Suprapubic skin (tissue), 4 donors: ENCODE results near the gene NFIB. TPM values are rescaled to one million over a fixed set of nuclear protein-coding genes. Genes with fewer than 3 reads are reported as not detected.

Source experiments
- DNase-seq, 2 donors: peaks; one replicate each; pipeline ENCODE4 v3.0.0-alpha.2; 2019; ENCODE audit warnings: low spot score in 2 of 2
- H3K27ac ChIP-seq: fragments of 200-600 bp; sonication (generic); one replicate; pipeline ENCODE4 v1.5.1; 2019
- H3K27me3 ChIP-seq: fragments of 200-600 bp; sonication (generic); one replicate; pipeline ENCODE4 v1.5.1; 2019
- H3K36me3 ChIP-seq: fragments of 200-600 bp; sonication (generic); one replicate; pipeline ENCODE4 v1.5.1; 2019
- H3K4me1 ChIP-seq: fragments of 200-600 bp; sonication (generic); one replicate; pipeline ENCODE4 v1.5.1; 2019
- H3K4me3 ChIP-seq: fragments of 200-600 bp; sonication (generic); one replicate; pipeline ENCODE4 v1.5.1; 2019; ENCODE audit warnings: mild to moderate bottlenecking
- H3K9me3 ChIP-seq: fragments of 200-600 bp; sonication (generic); one replicate; pipeline ENCODE4 v1.5.1; 2019
- CTCF ChIP-seq, 2 donors: fragments of 200-600 bp in 1 of 2; fragments of 450-650 bp in 1 of 2; sonication (generic) in 1 of 2; IDR thresholded peaks; one replicate each; pipeline ENCODE4 v1.5.1; 2016 to 2019; ENCODE audit warnings: antibody characterized with exemption in 2 of 2, mild to moderate bottlenecking in 1 of 2, moderate library complexity in 1 of 2
- EP300 ChIP-seq: sonication (generic); formaldehyde crosslinking; IDR thresholded peaks from one replicate; pipeline ENCODE4 v1.6.1; 2017; ENCODE audit warnings: antibody characterized with exemption
- POLR2A ChIP-seq, 2 donors: fragments of 450-650 bp; IDR thresholded peaks; one replicate each; pipeline ENCODE4 v1.6.1; 2017; ENCODE audit warnings: antibody characterized with exemption in 2 of 2, mild to moderate bottlenecking in 2 of 2, moderate library complexity in 2 of 2
- POLR2AphosphoS5 ChIP-seq, 3 donors: sonication (generic); formaldehyde crosslinking; IDR thresholded peaks; one replicate each; pipeline ENCODE4 v1.6.1; 2017; ENCODE audit warnings: antibody characterized with exemption in 3 of 3
- WGBS: methylation state at CpG from one replicate; pipeline ENCODE4 v1.1.5; 2018; 5-methylcytosine and 5-hydroxymethylcytosine counted together
- total RNA-seq, 4 donors: library from RNA; depleted of rRNA; stranded (reverse); fragments of >200 nt; gene quantifications; one replicate each; pipeline ENCODE4 v1.1.0, GENCODE V29; 2016

NFIB gene
- total RNA-seq, 4 donors from 2014 or later: 90.4 to 204 (median 112) TPM

GRCh38 chr9:14098486-14099180 is 215.3 kb downstream of the NFIB start:
- Histone ChIP-seq H3K9me3 (no peaks in the 10 kb centered on the region), H3K4me3 (no peak overlapping the region), H3K27ac (peak overlapping the region; percentile 19), H3K27me3 (no peaks in the 10 kb centered on the region), H3K4me1 (peaks cover 26% of the 10 kb centered on the region), H3K36me3 (no peaks in the 10 kb centered on the region)
- DNase-seq: no peak
- 61% methylated on average over 3 of the region's 3 CpGs for WGBS
- TF ChIP-seq EP300 (no peak), POLR2AphosphoS5 (IDR thresholded peaks at IDR 0.05) (no peak), CTCF (IDR thresholded peaks at IDR 0.05) (no peak)

GRCh38 chr9:14097666-14098415 is 216.1 kb downstream of the NFIB start:
- Histone ChIP-seq H3K9me3 (no peaks in the 10 kb centered on the region), H3K4me3 (no peak overlapping the region), H3K36me3 (no peaks in the 10 kb centered on the region), H3K27me3 (no peaks in the 10 kb centered on the region), H3K4me1 (peaks cover 23% of the 10 kb centered on the region), H3K27ac (peak overlapping the region; percentile 19)
- WGBS: 70% methylated on average over 6 of the region's 6 CpGs
- no peak for TF ChIP-seq POLR2A (IDR thresholded peaks at IDR 0.05)
- TF ChIP-seq POLR2AphosphoS5 (IDR thresholded peaks at IDR 0.05): no peak
- no peak for TF ChIP-seq EP300
- DNase-seq: no peak

- H3K36me3 ChIP-seq: no peaks in the 10 kb centered on the region
- TF ChIP-seq POLR2AphosphoS5 (IDR thresholded peaks at IDR 0.05) (no peak), POLR2A (IDR thresholded peaks at IDR 0.05) (no peak), EP300 (no peak), CTCF (IDR thresholded peaks at IDR 0.05) (no peak)
- DNase-seq: no peak
- H3K9me3 ChIP-seq: no peaks in the 10 kb centered on the region
- H3K27me3 ChIP-seq: no peaks in the 10 kb centered on the region
- H3K27ac ChIP-seq: peak overlapping the region; percentile 75
- H3K4me3 ChIP-seq: no peak overlapping the region
- 31% methylated on average over 4 of the region's 4 CpGs for WGBS
- peaks cover 20% of the 10 kb centered on the region for H3K4me1 ChIP-seq
These were observed 216.7 kb downstream of the NFIB start for GRCh38 chr9:14097215-14097614.

- H3K9me3 ChIP-seq: no peaks in the 10 kb centered on the region
- H3K4me1 ChIP-seq: peaks cover 20% of the 10 kb centered on the region
- WGBS: 27% methylated on average over 15 of the region's 15 CpGs
- no peaks in the 10 kb centered on the region for H3K36me3 ChIP-seq
- TF ChIP-seq POLR2AphosphoS5 (IDR thresholded peaks at IDR 0.05): no peak
- H3K27ac ChIP-seq: peak overlapping the region; percentile 75
- H3K27me3 ChIP-seq: no peaks in the 10 kb centered on the region
- peak overlapping the region; percentile 28 for H3K4me3 ChIP-seq
- DNase-seq: no peak
These were observed 217.6 kb downstream of the NFIB start for GRCh38 chr9:14096258-14096922.

GRCh38 chr9:14095277-14095676 is 218.7 kb downstream of the NFIB start:
- no peak for DNase-seq
- Histone ChIP-seq H3K27ac (no peak overlapping the region), H3K9me3 (no peaks in the 10 kb centered on the region), H3K36me3 (no peaks in the 10 kb centered on the region), H3K4me1 (peaks cover 20% of the 10 kb centered on the region), H3K4me3 (no peak overlapping the region), H3K27me3 (no peaks in the 10 kb centered on the region)
- TF ChIP-seq EP300 (no peak), POLR2AphosphoS5 (IDR thresholded peaks at IDR 0.05) (no peak), POLR2A (IDR thresholded peaks at IDR 0.05) (no peak), CTCF (IDR thresholded peaks at IDR 0.05) (no peak)

GRCh38 chr9:14094491-14094890 is 219.4 kb downstream of the NFIB start:
- H3K27ac ChIP-seq: no peak overlapping the region
- H3K27me3 ChIP-seq: no peaks in the 10 kb centered on the region
- H3K4me1 ChIP-seq: peaks cover 20% of the 10 kb centered on the region
- no peaks in the 10 kb centered on the region for H3K36me3 ChIP-seq
- no peak for TF ChIP-seq POLR2A (IDR thresholded peaks at IDR 0.05)
- no peak for TF ChIP-seq POLR2AphosphoS5 (IDR thresholded peaks at IDR 0.05)
- no peak for TF ChIP-seq CTCF (IDR thresholded peaks at IDR 0.05)
- TF ChIP-seq EP300: no peak
- no peaks in the 10 kb centered on the region for H3K9me3 ChIP-seq
- 92% methylated on average over 5 of the region's 5 CpGs for WGBS
- H3K4me3 ChIP-seq: no peak overlapping the region
- DNase-seq: no peak
